ENCODE results near the gene TLCD2. TPM values are rescaled to one million over a fixed set of nuclear protein-coding genes. Genes with fewer than 3 reads are reported as not detected.
A peak's percentile ranks its signal among the peaks of the same experiment; 100 is the strongest.

The TLCD2 gene
- total and polyA plus RNA-seq, 2 of the 13 experiments (the other 11 are each of a cell fraction or from before 2014, with no cell fraction given), result 0.90 to 1.1 TPM

- TF ChIP-seq, protein P1, sequence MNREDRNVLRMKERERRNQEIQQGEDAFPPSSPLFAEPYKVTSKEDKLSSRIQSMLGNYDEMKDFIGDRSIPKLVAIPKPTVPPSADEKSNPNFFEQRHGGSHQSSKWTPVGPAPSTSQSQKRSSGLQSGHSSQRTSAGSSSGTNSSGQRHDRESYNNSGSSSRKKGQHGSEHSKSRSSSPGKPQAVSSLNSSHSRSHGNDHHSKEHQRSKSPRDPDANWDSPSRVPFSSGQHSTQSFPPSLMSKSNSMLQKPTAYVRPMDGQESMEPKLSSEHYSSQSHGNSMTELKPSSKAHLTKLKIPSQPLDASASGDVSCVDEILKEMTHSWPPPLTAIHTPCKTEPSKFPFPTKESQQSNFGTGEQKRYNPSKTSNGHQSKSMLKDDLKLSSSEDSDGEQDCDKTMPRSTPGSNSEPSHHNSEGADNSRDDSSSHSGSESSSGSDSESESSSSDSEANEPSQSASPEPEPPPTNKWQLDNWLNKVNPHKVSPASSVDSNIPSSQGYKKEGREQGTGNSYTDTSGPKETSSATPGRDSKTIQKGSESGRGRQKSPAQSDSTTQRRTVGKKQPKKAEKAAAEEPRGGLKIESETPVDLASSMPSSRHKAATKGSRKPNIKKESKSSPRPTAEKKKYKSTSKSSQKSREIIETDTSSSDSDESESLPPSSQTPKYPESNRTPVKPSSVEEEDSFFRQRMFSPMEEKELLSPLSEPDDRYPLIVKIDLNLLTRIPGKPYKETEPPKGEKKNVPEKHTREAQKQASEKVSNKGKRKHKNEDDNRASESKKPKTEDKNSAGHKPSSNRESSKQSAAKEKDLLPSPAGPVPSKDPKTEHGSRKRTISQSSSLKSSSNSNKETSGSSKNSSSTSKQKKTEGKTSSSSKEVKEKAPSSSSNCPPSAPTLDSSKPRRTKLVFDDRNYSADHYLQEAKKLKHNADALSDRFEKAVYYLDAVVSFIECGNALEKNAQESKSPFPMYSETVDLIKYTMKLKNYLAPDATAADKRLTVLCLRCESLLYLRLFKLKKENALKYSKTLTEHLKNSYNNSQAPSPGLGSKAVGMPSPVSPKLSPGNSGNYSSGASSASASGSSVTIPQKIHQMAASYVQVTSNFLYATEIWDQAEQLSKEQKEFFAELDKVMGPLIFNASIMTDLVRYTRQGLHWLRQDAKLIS (CRISPR knock-in tag; IDR thresholded peaks at IDR 0.05), result no peak
- TF ChIP-seq NONO (IDR thresholded peaks at IDR 0.05) (no peak), NONO (CRISPR knock-in tag; conservative IDR thresholded peaks at IDR 0.05) (peak; percentile 21; the same call in 1 of the 2 replicates), PHF21A (CRISPR knock-in tag; IDR thresholded peaks at IDR 0.05) (peak; percentile 26; the same call in 1 of the 2 replicates), TCF12 (IDR thresholded peaks at IDR 0.05) (no peak), TCF12 (CRISPR knock-in tag; IDR thresholded peaks at IDR 0.05) (no peak), ZNF615 (CRISPR knock-in tag; IDR thresholded peaks at IDR 0.05; ENCODE audit: borderline replicate concordance) (no peak), SP1 (IDR thresholded peaks at IDR 0.05) (no peak), SP1 (CRISPR knock-in tag; IDR thresholded peaks at IDR 0.05) (0 out of 2 replicates have a peak, but pooled peaks have one; percentile 21), ZFP36 (IDR thresholded peaks at IDR 0.05; ENCODE audit: borderline replicate concordance, low read depth, low read length, partially characterized antibody) (no peak), ZSCAN29 (CRISPR knock-in tag; conservative IDR thresholded peaks at IDR 0.05) (no peak), ZNF441 (CRISPR knock-in tag; IDR thresholded peaks at IDR 0.05; ENCODE audit: borderline replicate concordance) (no peak), SMC3 (IDR thresholded peaks at IDR 0.05; ENCODE audit: low read length) (peak; percentile 40), ZBTB42 (CRISPR knock-in tag; IDR thresholded peaks at IDR 0.05) (no peak), ZNF883 (CRISPR knock-in tag; IDR thresholded peaks at IDR 0.05; ENCODE audit: not compliant biosample characterization) (no peak), SIX1 (CRISPR knock-in tag; IDR thresholded peaks at IDR 0.05; ENCODE audit: borderline replicate concordance) (no peak), EED (CRISPR knock-in tag; IDR thresholded peaks at IDR 0.05) (0 out of 2 replicates have a peak, but pooled peaks have one; percentile 19), MIER2 (CRISPR knock-in tag; IDR thresholded peaks at IDR 0.05) (no peak)
- TF ChIP-seq, protein P2, sequence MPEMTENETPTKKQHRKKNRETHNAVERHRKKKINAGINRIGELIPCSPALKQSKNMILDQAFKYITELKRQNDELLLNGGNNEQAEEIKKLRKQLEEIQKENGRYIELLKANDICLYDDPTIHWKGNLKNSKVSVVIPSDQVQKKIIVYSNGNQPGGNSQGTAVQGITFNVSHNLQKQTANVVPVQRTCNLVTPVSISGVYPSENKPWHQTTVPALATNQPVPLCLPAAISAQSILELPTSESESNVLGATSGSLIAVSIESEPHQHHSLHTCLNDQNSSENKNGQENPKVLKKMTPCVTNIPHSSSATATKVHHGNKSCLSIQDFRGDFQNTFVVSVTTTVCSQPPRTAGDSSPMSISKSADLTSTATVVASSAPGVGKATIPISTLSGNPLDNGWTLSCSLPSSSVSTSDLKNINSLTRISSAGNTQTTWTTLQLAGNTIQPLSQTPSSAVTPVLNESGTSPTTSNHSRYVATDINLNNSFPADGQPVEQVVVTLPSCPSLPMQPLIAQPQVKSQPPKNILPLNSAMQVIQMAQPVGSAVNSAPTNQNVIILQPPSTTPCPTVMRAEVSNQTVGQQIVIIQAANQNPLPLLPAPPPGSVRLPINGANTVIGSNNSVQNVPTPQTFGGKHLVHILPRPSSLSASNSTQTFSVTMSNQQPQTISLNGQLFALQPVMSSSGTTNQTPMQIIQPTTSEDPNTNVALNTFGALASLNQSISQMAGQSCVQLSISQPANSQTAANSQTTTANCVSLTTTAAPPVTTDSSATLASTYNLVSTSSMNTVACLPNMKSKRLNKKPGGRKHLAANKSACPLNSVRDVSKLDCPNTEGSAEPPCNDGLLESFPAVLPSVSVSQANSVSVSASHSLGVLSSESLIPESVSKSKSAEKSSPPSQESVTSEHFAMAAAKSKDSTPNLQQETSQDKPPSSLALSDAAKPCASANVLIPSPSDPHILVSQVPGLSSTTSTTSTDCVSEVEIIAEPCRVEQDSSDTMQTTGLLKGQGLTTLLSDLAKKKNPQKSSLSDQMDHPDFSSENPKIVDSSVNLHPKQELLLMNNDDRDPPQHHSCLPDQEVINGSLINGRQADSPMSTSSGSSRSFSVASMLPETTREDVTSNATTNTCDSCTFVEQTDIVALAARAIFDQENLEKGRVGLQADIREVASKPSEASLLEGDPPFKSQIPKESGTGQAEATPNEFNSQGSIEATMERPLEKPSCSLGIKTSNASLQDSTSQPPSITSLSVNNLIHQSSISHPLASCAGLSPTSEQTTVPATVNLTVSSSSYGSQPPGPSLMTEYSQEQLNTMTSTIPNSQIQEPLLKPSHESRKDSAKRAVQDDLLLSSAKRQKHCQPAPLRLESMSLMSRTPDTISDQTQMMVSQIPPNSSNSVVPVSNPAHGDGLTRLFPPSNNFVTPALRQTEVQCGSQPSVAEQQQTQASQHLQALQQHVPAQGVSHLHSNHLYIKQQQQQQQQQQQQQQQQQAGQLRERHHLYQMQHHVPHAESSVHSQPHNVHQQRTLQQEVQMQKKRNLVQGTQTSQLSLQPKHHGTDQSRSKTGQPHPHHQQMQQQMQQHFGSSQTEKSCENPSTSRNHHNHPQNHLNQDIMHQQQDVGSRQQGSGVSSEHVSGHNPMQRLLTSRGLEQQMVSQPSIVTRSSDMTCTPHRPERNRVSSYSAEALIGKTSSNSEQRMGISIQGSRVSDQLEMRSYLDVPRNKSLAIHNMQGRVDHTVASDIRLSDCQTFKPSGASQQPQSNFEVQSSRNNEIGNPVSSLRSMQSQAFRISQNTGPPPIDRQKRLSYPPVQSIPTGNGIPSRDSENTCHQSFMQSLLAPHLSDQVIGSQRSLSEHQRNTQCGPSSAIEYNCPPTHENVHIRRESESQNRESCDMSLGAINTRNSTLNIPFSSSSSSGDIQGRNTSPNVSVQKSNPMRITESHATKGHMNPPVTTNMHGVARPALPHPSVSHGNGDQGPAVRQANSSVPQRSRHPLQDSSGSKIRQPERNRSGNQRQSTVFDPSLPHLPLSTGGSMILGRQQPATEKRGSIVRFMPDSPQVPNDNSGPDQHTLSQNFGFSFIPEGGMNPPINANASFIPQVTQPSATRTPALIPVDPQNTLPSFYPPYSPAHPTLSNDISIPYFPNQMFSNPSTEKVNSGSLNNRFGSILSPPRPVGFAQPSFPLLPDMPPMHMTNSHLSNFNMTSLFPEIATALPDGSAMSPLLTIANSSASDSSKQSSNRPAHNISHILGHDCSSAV (CRISPR knock-in tag; IDR thresholded peaks at IDR 0.05; ENCODE audit: borderline replicate concordance), result no peak
Measured at GRCh38 chr17:1713878-1714426, 3.8 kb upstream of the TLCD2 start (continued).

All from HepG2 (cell line).